Breast epithelium (tissue), 3 donors: ENCODE results near the gene RPS6KL1.

Experiments
- POLR2AphosphoS5 ChIP-seq, 3 donors: sonication (generic); formaldehyde crosslinking; IDR thresholded peaks; one replicate each; pipeline ENCODE4 v1.6.1; 2017; ENCODE audit warnings: antibody characterized with exemption in 3 of 3
- TF ChIP-seq, protein P1 (sequence below), 3 donors: fragments of 450-650 bp; IDR thresholded peaks; one replicate each; pipeline ENCODE4 v1.5.1; 2016 to 2017; ENCODE audit warnings: antibody characterized with exemption in 3 of 3, mild to moderate bottlenecking in 3 of 3, moderate library complexity in 3 of 3

- TF ChIP-seq POLR2AphosphoS5 (IDR thresholded peaks at IDR 0.05): no peak
- TF ChIP-seq, protein P1, sequence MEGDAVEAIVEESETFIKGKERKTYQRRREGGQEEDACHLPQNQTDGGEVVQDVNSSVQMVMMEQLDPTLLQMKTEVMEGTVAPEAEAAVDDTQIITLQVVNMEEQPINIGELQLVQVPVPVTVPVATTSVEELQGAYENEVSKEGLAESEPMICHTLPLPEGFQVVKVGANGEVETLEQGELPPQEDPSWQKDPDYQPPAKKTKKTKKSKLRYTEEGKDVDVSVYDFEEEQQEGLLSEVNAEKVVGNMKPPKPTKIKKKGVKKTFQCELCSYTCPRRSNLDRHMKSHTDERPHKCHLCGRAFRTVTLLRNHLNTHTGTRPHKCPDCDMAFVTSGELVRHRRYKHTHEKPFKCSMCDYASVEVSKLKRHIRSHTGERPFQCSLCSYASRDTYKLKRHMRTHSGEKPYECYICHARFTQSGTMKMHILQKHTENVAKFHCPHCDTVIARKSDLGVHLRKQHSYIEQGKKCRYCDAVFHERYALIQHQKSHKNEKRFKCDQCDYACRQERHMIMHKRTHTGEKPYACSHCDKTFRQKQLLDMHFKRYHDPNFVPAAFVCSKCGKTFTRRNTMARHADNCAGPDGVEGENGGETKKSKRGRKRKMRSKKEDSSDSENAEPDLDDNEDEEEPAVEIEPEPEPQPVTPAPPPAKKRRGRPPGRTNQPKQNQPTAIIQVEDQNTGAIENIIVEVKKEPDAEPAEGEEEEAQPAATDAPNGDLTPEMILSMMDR (IDR thresholded peaks at IDR 0.05): no peak
Observed at GRCh38 chr14:74961238-74961911, 38.3 kb upstream of the RPS6KL1 start.
